A673 (cell line): ENCODE measurements around the gene PLD1. TPM values are rescaled to one million over a fixed set of nuclear protein-coding genes. Genes with fewer than 3 reads are reported as not detected.

Experiments used
- BruUV-seq: library from RNA; stranded (reverse); fragments of 400-500 nt; replicated peaks from 2 replicates; lab custom pipeline; 2021; lab: Mats Ljungman, UMichigan
- CTCF ChIA-PET: fragments of 300-600 bp; sonication (Branson Sonifier 250); formaldehyde crosslinking; loops from one replicate; lab custom pipeline; 2022; ENCODE audit warnings: antibody characterized with exemption; lab: Charles Lee
- POLR2A ChIA-PET: fragments of 300-600 bp; sonication (Branson Sonifier 250); formaldehyde crosslinking; loops from one replicate; lab custom pipeline; 2022; ENCODE audit warnings: antibody characterized with exemption; ENCODE audit not compliant: low non-redundant PET; lab: Charles Lee
- DNase-seq: peaks from one replicate; pipeline ENCODE4 v3.0.0-alpha.2; 2015; ENCODE audit warnings: low spot score
- H3K27ac ChIP-seq: fragments of 200-600 bp; sonication (generic); 2 replicates; pipeline ENCODE4 v1.5.1; 2016; ENCODE audit warnings: mixed run types, low read depth, mild to moderate bottlenecking, mixed read lengths, antibody characterized with exemption, low read length; ENCODE audit not compliant: poor library complexity, severe bottlenecking
- H3K27me3 ChIP-seq: fragments of 200-600 bp; sonication (generic); replicated peaks from 2 replicates; pipeline ENCODE4 v1.6.1; 2017; ENCODE audit warnings: mixed run types, low read depth, mild to moderate bottlenecking, mixed read lengths, antibody characterized with exemption, low read length; ENCODE audit not compliant: insufficient read depth, poor library complexity
- H3K36me3 ChIP-seq: fragments of 200-600 bp; sonication (generic); 2 replicates; pipeline ENCODE4 v1.6.1; 2016; ENCODE audit warnings: mixed run types, mild to moderate bottlenecking, mixed read lengths, antibody characterized with exemption, low read length; ENCODE audit not compliant: insufficient read depth, poor library complexity, severe bottlenecking
- H3K4me1 ChIP-seq: fragments of 200-600 bp; sonication (generic); 2 replicates; pipeline ENCODE4 v1.6.1; 2017; ENCODE audit warnings: mixed run types, mild to moderate bottlenecking, mixed read lengths, antibody characterized with exemption, low read length; ENCODE audit not compliant: insufficient read depth, poor library complexity, severe bottlenecking
- H3K4me3 ChIP-seq: fragments of 200-600 bp; sonication (generic); 2 replicates; pipeline ENCODE4 v1.5.1; 2016; ENCODE audit warnings: low read depth, mixed run types, mild to moderate bottlenecking, mixed read lengths, low read length; ENCODE audit not compliant: poor library complexity, severe bottlenecking
- H3K9me3 ChIP-seq: fragments of 200-600 bp; sonication (generic); 2 replicates; pipeline ENCODE4 v1.6.1; 2016; ENCODE audit warnings: mixed run types, low read depth, mild to moderate bottlenecking, mixed read lengths, antibody characterized with exemption, low read length; ENCODE audit not compliant: poor library complexity, severe bottlenecking
- CTCF ChIP-seq: fragments of 300-800, 200-600 bp; sonication (generic); conservative IDR thresholded peaks from 2 replicates; pipeline ENCODE4 v1.5.1; 2017; ENCODE audit warnings: low read depth, mild to moderate bottlenecking, antibody characterized with exemption, low read length, moderate library complexity, mixed read lengths
- EZH2 ChIP-seq: fragments of 200-600 bp; sonication (generic); IDR thresholded peaks from 2 replicates; pipeline ENCODE4 v1.6.1; 2017; ENCODE audit warnings: borderline replicate concordance, low read depth, mild to moderate bottlenecking, mixed read lengths, antibody characterized with exemption, low read length; ENCODE audit not compliant: poor library complexity, severe bottlenecking
- intact Hi-C: fragments of 100-400 bp; cut with micrococcal nuclease; formaldehyde crosslinking; loops from one replicate; pipeline ENCODE4 v1.10.0; 2022; ENCODE audit not compliant: unreplicated experiment
- total RNA-seq: library from RNA; stranded (reverse); gene quantifications from 2 replicates; pipeline ENCODE4 v1.2.3, GENCODE V29; 2021

Gene PLD1
- total RNA-seq, 1 experiment from 2014 or later = 3.2 TPM

GRCh38 chr3:171676601-171677175 lies 133.6 kb downstream of the PLD1 start:
- Histone ChIP-seq H3K27me3 (no peaks in the 10 kb centered on the region), H3K27ac (no peak overlapping the region), H3K4me3 (no peak overlapping the region), H3K36me3 (no peaks in the 10 kb centered on the region), H3K4me1 (no peaks in the 10 kb centered on the region), H3K9me3 (no peaks in the 10 kb centered on the region)
- CTCF ChIA-PET = no interaction called here
- BruUV-seq = no TSS peak
- no peak for DNase-seq
- TF ChIP-seq EZH2 (no peak), CTCF (no peak)
- intact Hi-C loops = no loop called here
- POLR2A ChIA-PET = no interaction called here

- Histone ChIP-seq H3K27me3 (no peaks in the 10 kb centered on the region), H3K4me3 (no peak overlapping the region), H3K36me3 (no peaks in the 10 kb centered on the region), H3K27ac (no peak overlapping the region), H3K9me3 (no peaks in the 10 kb centered on the region), H3K4me1 (no peaks in the 10 kb centered on the region)
- intact Hi-C loops = no loop called here
- ChIA-PET POLR2A (no interaction called here), CTCF (no interaction called here)
- no peak for DNase-seq
- no TSS peak for BruUV-seq
- TF ChIP-seq EZH2 (no peak), CTCF (no peak)
These were observed 136.3 kb downstream of the PLD1 start for GRCh38 chr3:171673951-171674350.

DNA sequence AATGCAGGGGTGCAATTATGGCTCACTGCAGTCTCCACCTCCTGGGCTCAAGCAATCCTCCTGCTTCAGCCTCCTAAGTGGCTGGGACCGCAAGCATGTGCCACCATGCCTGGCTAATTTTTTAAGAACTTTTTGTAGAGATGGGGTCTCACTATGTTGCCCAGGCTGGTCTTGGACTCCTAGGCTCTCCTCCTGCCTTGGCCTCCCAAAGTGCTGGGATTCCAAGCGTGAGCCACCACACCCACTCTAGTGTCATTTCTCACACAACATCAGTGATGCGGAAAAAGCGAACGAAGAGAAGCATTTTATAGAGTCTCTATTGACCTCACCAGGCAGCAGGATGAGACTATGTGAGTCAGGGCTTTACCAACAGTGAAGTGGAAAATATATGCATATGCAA lies 137.7 kb downstream of the PLD1 start:
- intact Hi-C loops = no loop called here
- ChIA-PET POLR2A (no interaction called here), CTCF (no interaction called here)
- Histone ChIP-seq H3K36me3 (no peaks in the 10 kb centered on the region), H3K4me1 (no peaks in the 10 kb centered on the region), H3K27ac (no peak overlapping the region), H3K4me3 (no peak overlapping the region), H3K9me3 (no peaks in the 10 kb centered on the region), H3K27me3 (no peaks in the 10 kb centered on the region)
- TF ChIP-seq EZH2 = no peak
- no peak for TF ChIP-seq CTCF
- no TSS peak for BruUV-seq
- no peak for DNase-seq
